OCI-LY3 (cell line): ENCODE results near the gene PLK5.

Experiments used
- H2AFZ ChIP-seq: fragments of 200-600, 300-600 bp; shearing (Covaris generic); 2 replicates; pipeline ENCODE4 v1.6.0; 2014; ENCODE audit warnings: antibody characterized with exemption, low read depth, low read length
- H3K27ac ChIP-seq: fragments of 200-600, 300-600 bp; sonication (generic); 2 replicates; pipeline ENCODE4 v1.5.1; 2014; ENCODE audit warnings: mild to moderate bottlenecking, low read length, moderate library complexity, mixed read lengths
- H3K27me3 ChIP-seq: fragments of 200-600, 300-600 bp; sonication (generic); 2 replicates; pipeline ENCODE4 v1.6.1; 2014; ENCODE audit warnings: low read depth, low read length, mixed read lengths
- H3K36me3 ChIP-seq: fragments of 200-600, 300-600 bp; sonication (generic); replicated peaks from 2 replicates; pipeline ENCODE3; 2014; ENCODE audit warnings: low read depth, low read length, mixed read lengths
- H3K4me1 ChIP-seq: fragments of 300-600, 200-600 bp; sonication (generic); 2 replicates; pipeline ENCODE4 v1.6.1; 2014; ENCODE audit warnings: low read length, mixed read lengths
- H3K4me2 ChIP-seq: fragments of 200-600, 300-600 bp; sonication (generic); 2 replicates; pipeline ENCODE4 v1.6.1; 2014; ENCODE audit warnings: low read length, mixed read lengths
- H3K4me3 ChIP-seq: fragments of 300-600, 200-600 bp; sonication (generic); 2 replicates; pipeline ENCODE4 v1.5.1; 2014; ENCODE audit warnings: antibody characterized with exemption, mild to moderate bottlenecking, low read length, moderate library complexity
- H3K79me2 ChIP-seq: fragments of 300-600, 200-600 bp; shearing (Covaris generic); 2 replicates; pipeline ENCODE4 v1.6.1; 2014; ENCODE audit warnings: mild to moderate bottlenecking, low read length, mixed read lengths
- H3K9ac ChIP-seq: fragments of 300-600, 200-600 bp; shearing (Covaris generic); 2 replicates; pipeline ENCODE4 v1.6.0; 2014; ENCODE audit warnings: mild to moderate bottlenecking, low read length, moderate library complexity
- H3K9me3 ChIP-seq: fragments of 200-600, 300-600 bp; shearing (Covaris generic); 2 replicates; pipeline ENCODE4 v1.6.1; 2014; ENCODE audit warnings: low read length, mixed read lengths; ENCODE audit not compliant: insufficient read depth
- H4K20me1 ChIP-seq: fragments of 200-600, 300-600 bp; sonication (generic); 2 replicates; pipeline ENCODE4 v1.6.1; 2016; ENCODE audit warnings: low read length, mixed read lengths; ENCODE audit not compliant: insufficient read depth
- CTCF ChIP-seq: fragments of 200-600, 300-600 bp; sonication (generic); IDR thresholded peaks from 2 replicates; pipeline ENCODE4 v1.5.1; 2014; ENCODE audit warnings: antibody characterized with exemption, low read length, low read depth
- EZH2phosphoT487 ChIP-seq: fragments of 200-600 bp; shearing (Covaris generic); IDR thresholded peaks from 2 replicates; pipeline ENCODE4 v1.6.1; 2018; ENCODE audit warnings: antibody characterized with exemption, mixed run types, low read depth

PLK5 gene

DNA sequence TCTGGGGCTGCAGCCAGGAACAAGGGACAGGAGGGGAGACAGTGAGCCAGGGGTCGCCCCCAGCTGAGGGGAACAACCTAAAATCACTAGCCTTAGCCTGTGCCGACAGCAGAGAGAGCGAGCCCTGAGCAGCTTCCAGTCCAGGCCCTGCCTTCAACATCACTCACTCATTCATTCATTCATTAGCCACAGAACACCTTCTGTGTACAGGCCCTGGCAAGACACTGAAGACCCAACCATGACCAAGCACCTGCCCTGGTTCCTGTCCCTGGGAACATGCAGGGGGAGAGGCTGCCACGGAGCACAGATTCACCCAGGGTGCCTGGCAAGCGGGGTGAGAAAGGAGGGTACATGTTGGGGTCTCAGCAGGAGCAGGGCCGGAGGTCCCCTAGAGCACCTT is 39.4 kb downstream of the PLK5 start:
- no peak overlapping the region for H2AFZ ChIP-seq
- no peaks in the 10 kb centered on the region for H3K9me3 ChIP-seq
- no peaks in the 10 kb centered on the region for H4K20me1 ChIP-seq
- no peaks in the 10 kb centered on the region for H3K4me1 ChIP-seq
- H3K27me3 ChIP-seq = no peaks in the 10 kb centered on the region
- TF ChIP-seq CTCF (no peak), EZH2phosphoT487 (no peak)
- H3K36me3 ChIP-seq = no peaks in the 10 kb centered on the region
- no peak overlapping the region for H3K4me2 ChIP-seq
- no peak overlapping the region for H3K27ac ChIP-seq
- H3K9ac ChIP-seq = no peak overlapping the region
- H3K79me2 ChIP-seq = no peaks in the 10 kb centered on the region
- no peak overlapping the region for H3K4me3 ChIP-seq

- no peaks in the 10 kb centered on the region for H3K9me3 ChIP-seq
- no peaks in the 10 kb centered on the region for H3K4me1 ChIP-seq
- no peaks in the 10 kb centered on the region for H3K27me3 ChIP-seq
- no peak overlapping the region for H3K4me3 ChIP-seq
- H3K36me3 ChIP-seq = no peaks in the 10 kb centered on the region
- H3K79me2 ChIP-seq = no peaks in the 10 kb centered on the region
- TF ChIP-seq EZH2phosphoT487 (no peak), CTCF (no peak)
- no peak overlapping the region for H2AFZ ChIP-seq
- no peak overlapping the region for H3K27ac ChIP-seq
- no peaks in the 10 kb centered on the region for H4K20me1 ChIP-seq
- no peak overlapping the region for H3K4me2 ChIP-seq
- no peak overlapping the region for H3K9ac ChIP-seq
Measured at GRCh38 chr19:1566392-1567115, 42.7 kb downstream of the PLK5 start.

- Histone ChIP-seq H2AFZ (no peak overlapping the region), H3K4me3 (no peak overlapping the region), H3K27me3 (no peaks in the 10 kb centered on the region), H3K27ac (no peak overlapping the region), H3K4me2 (no peak overlapping the region), H3K79me2 (no peaks in the 10 kb centered on the region), H3K4me1 (no peaks in the 10 kb centered on the region), H3K9me3 (no peaks in the 10 kb centered on the region), H3K9ac (no peak overlapping the region), H3K36me3 (no peaks in the 10 kb centered on the region), H4K20me1 (no peaks in the 10 kb centered on the region)
- TF ChIP-seq CTCF (no peak), EZH2phosphoT487 (no peak)
Measured at GRCh38 chr19:1567116-1567847, 43.4 kb downstream of the PLK5 start.

DNA sequence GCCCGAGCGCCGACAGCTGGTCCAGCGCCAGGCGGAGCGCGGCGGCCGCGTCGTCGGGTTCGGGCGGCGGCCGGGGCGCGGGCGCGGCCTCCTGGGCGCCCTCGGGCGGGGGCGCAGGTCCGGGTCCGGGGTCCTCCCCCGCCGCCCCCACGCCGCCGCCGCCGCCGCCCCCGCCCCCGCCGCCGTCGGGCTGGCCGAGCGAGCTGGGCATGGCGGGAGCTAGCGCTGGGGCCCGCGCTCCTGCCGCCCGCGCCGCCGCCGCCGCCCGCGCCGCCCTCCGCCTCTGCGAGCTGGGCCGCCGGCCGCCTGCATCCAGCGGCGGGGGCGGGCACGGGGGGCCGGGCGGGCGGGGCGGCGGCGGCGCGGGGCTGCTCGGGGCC is 44.0 kb downstream of the PLK5 start:
- H3K4me1 ChIP-seq = no peaks in the 10 kb centered on the region
- no peaks in the 10 kb centered on the region for H4K20me1 ChIP-seq
- no peak for TF ChIP-seq CTCF
- no peak for TF ChIP-seq EZH2phosphoT487
- no peak overlapping the region for H3K27ac ChIP-seq
- no peaks in the 10 kb centered on the region for H3K9me3 ChIP-seq
- H3K4me3 ChIP-seq = no peak overlapping the region
- no peak overlapping the region for H2AFZ ChIP-seq
- H3K27me3 ChIP-seq = no peaks in the 10 kb centered on the region
- H3K9ac ChIP-seq = no peak overlapping the region
- H3K79me2 ChIP-seq = no peaks in the 10 kb centered on the region
- no peaks in the 10 kb centered on the region for H3K36me3 ChIP-seq
- H3K4me2 ChIP-seq = no peak overlapping the region
